ENCODE data around the gene TRPC4AP. TPM values are rescaled to one million over a fixed set of nuclear protein-coding genes. Genes with fewer than 3 reads are reported as not detected.

The TRPC4AP gene
- total and polyA plus RNA-seq, 11 donors, result 21.2 to 51.8 (median 38.6) TPM

DNA sequence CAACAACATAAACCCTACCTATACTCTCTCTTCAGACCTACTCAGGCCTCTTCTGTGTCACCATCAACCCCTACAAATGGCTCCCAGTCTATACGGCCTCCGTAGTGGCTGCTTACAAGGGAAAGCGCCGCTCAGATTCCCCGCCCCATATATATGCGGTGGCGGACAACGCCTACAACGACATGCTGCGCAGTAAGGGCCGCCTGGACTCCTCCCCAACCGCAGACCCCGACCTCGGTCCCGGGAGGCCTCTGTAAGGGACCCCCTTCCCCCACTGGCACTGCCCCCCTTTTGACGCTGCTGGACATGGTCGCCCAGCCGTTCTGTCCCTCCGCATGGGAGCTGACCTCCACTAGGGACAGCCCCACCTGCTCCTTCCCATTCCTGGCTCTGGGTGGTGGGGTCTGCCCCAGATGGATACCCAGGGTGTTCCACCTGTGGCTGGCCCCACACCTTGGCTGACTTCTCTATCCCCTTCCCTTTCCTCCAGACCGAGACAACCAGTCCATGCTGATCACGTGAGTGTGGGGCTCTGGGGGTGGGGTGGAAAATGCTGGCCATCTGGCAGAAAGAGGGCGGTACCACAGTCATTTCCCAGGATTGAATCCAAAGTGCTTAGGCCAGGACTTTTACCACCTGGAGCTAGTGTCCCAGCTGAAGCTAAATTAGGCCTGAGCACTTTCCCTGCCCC lies 111.9 kb downstream of the TRPC4AP start:
- no peak for TF ChIP-seq POLR2A (IDR thresholded peaks at IDR 0.05)
- TF ChIP-seq, protein P1, sequence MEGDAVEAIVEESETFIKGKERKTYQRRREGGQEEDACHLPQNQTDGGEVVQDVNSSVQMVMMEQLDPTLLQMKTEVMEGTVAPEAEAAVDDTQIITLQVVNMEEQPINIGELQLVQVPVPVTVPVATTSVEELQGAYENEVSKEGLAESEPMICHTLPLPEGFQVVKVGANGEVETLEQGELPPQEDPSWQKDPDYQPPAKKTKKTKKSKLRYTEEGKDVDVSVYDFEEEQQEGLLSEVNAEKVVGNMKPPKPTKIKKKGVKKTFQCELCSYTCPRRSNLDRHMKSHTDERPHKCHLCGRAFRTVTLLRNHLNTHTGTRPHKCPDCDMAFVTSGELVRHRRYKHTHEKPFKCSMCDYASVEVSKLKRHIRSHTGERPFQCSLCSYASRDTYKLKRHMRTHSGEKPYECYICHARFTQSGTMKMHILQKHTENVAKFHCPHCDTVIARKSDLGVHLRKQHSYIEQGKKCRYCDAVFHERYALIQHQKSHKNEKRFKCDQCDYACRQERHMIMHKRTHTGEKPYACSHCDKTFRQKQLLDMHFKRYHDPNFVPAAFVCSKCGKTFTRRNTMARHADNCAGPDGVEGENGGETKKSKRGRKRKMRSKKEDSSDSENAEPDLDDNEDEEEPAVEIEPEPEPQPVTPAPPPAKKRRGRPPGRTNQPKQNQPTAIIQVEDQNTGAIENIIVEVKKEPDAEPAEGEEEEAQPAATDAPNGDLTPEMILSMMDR (IDR thresholded peaks at IDR 0.05), result no peak
- ATAC-seq (peak; percentile 25 to 31 (median 28)), DNase-seq (peak; percentile 62 to 80 (median 68))
- Histone ChIP-seq H3K4me1 (peaks cover 3 to 60% (median 23%) of the 10 kb centered on the region in 12 donors), H3K36me3 (peaks cover 0 to 14% (median 0%) of the 10 kb centered on the region in 9 donors), H3K27me3 (no peaks in the 10 kb centered on the region), H3K27ac (peak overlapping the region in 11 of 12 donors; percentile 38 to 99 (median 71)), H3K4me3 (peak overlapping the region in 11 of 12 donors; percentile 20 to 69 (median 59)), H3K9me3 (no peaks in the 10 kb centered on the region)
- WGBS, 4 donors, result 64 to 75% (median 71%) methylated on average over 18 to 22 of the region's 22 CpGs
- intact Hi-C loops (cut with DNase I), result no loop called here

DNA sequence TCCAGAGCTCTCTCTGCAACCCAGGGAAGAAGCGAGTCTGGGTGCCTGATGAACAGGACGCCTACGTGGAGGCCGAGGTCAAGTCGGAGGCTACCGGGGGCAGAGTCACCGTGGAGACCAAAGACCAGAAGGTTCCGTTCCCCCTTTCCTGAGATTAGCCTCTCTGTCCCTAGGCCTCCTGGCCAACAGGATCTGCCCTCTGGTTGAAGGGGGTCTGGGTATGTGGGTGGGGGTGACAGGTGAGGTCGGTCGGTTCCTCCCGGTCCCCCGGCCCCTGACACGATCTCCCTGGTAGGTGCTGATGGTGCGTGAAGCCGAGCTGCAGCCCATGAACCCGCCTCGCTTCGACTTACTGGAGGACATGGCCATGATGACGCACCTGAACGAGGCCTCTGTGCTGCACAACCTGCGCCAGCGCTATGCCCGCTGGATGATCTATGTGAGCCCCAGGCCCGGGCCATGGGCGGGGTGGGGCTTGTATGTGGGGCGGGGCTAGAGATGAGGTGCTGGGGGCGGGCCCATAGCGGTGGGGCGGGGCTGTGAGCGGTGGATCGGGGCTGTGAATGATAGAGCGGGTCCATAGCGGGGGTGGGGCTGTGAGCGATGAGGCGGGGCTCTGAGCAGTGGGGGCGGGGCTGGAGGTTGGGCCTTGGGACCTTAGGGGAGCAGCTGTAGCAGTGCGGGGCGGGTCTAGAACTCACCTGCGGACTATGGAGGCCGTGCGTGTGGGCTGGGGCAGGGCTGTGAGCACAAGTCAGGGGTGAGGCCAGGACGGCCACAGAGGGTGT lies 113.0 kb downstream of the TRPC4AP start:
- peak; percentile 78 to 91 (median 83) for DNase-seq
- intact Hi-C loops (cut with DNase I), result no loop called here
- no peaks in the 10 kb centered on the region for H3K9me3 ChIP-seq
- H3K27me3 ChIP-seq, result no peaks in the 10 kb centered on the region
- peak overlapping the region; percentile 78 to 99 (median 94) for H3K27ac ChIP-seq
- H3K4me1 ChIP-seq, result peaks cover 3 to 49% (median 18%) of the 10 kb centered on the region in 12 donors
- peak; percentile 48 to 65 (median 64) for ATAC-seq
- H3K4me3 ChIP-seq, result peak overlapping the region; percentile 23 to 69 (median 60)
- H3K36me3 ChIP-seq, result peaks cover 0 to 10% (median 0%) of the 10 kb centered on the region in 9 donors
- 42 to 55% (median 50%) methylated on average over 31 to 42 of the region's 42 CpGs for WGBS, 4 donors
- peak in 1 of 2 donors; percentile 59 for TF ChIP-seq POLR2A (IDR thresholded peaks at IDR 0.05)
- TF ChIP-seq, protein P1 (IDR thresholded peaks at IDR 0.05), result no peak

DNA sequence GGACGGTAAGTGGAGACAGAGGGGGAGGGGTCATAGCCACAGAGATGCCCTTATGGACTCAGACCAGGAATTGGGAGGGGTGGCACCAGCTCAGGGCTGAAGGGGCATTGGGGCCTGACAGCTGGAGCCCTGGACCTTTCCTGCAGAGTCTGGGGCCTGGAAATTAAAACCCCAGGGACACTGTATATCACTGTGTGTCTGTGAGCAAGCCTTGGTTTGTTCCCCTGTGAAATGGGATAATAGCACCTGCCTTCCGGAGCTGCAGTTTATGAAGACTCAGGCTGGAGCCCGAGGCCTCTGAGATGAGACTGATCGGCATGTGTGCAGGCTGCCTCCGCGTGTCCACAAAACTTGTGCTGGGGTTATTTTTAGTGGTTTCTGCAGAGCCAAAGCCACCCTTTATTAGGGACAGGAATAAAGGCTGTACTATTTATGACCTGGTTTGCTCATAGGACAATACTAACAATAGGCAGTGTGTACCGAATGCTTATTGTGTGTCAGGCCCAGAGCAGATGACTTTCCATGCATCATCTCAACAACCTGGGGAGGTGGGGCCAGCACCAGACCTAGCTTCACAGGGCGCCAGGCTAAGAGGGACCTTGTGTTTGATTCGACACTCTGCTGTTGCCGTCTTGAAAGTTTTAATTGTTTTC lies 114.4 kb downstream of the TRPC4AP start:
- no peaks in the 10 kb centered on the region for H3K27me3 ChIP-seq
- peaks cover 0 to 10% (median 0%) of the 10 kb centered on the region in 9 donors for H3K36me3 ChIP-seq
- DNase-seq, result peak in 3 of 5 donors; percentile 40 to 77 (median 49)
- peak; percentile 45 to 60 (median 53) for ATAC-seq
- peak in 1 of 2 donors; percentile 59 for TF ChIP-seq POLR2A (IDR thresholded peaks at IDR 0.05)
- TF ChIP-seq, protein P1 (IDR thresholded peaks at IDR 0.05), result no peak
- WGBS, 4 donors, result 38 to 62% (median 50%) methylated on average over 10 of the region's 10 CpGs
- no peaks in the 10 kb centered on the region for H3K9me3 ChIP-seq
- H3K27ac ChIP-seq, result peak overlapping the region; percentile 78 to 99 (median 94)
- intact Hi-C loops (cut with DNase I), result no loop called here
- H3K4me3 ChIP-seq, result peak overlapping the region; percentile 9 to 69 (median 60)
- H3K4me1 ChIP-seq, result peaks cover 0 to 36% (median 9%) of the 10 kb centered on the region in 12 donors
